ENCODE results near the gene RNF215.

- no peak for TF ChIP-seq EZH2 (IDR thresholded peaks at IDR 0.05; ENCODE audit: insufficient read depth, low read length)
- TF ChIP-seq CTCF (IDR thresholded peaks at IDR 0.05; ENCODE audit: insufficient read depth, low read depth, low read length), result no peak
These were observed 42.7 kb upstream of the RNF215 start for GRCh38 chr22:30429887-30430286.
